GM18858 (cell line): ENCODE results near the gene ADAMTS13.
"Not testable (repeated sequence)": the region's sequence is repeated elsewhere in the genome, so short reads cannot be mapped to it uniquely, and the experiment has no call there.

Source experiments
- ATAC-seq: cut with Tn5 transposase; IDR thresholded peaks from one replicate; pipeline ENCODE4 v1.9.1; 2021; ENCODE audit not compliant: unreplicated experiment

Gene ADAMTS13

DNA sequence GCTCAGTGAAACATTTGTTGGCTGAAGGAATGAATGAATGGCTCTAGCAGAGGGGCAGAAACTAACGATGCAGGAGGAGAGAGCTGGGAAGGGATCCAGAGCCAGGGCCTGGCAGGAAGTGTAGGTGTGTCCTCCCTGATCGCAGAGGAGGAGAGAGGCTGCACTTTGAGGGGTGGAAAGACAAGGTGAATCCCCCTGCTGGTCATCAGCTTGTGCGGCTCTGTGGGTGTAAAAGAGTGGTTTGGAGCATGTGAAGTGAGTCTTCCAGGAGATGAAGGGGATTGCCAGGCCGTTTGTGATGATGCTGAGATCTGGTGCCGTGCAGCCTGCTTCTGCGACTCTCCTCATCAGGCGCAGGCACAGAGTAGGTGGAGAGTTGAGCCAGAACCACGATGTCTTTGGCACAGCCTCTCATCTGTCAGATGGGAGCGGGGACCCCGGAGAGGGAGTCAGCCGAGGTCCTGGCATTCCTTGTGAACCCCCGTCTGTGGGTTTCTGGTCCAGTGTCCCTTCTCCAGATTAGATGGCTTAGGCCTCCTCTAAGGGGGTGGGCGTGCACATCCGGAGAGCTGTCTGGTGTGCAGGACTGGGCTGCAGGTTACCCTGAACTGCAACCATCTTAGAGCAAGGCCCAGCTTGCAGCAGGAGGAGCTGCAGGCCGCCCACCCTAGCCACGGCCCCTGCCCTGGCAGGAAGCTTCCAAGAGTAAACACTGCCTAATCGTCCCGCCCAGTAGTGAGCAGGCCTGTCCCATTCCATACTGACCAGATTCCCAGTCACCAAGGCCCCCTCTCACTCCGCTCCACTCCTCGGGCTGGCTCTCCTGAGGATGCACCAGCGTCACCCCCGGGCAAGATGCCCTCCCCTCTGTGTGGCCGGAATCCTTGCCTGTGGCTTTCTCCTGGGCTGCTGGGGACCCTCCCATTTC, at the start of gene ADAMTS13:
Gene ADAMTS13 (plus strand): TSS at position 753 of the 928 bp plus-strand sequence. CDS start 77 bp downstream, at position 830.
- no peak for ATAC-seq

DNA sequence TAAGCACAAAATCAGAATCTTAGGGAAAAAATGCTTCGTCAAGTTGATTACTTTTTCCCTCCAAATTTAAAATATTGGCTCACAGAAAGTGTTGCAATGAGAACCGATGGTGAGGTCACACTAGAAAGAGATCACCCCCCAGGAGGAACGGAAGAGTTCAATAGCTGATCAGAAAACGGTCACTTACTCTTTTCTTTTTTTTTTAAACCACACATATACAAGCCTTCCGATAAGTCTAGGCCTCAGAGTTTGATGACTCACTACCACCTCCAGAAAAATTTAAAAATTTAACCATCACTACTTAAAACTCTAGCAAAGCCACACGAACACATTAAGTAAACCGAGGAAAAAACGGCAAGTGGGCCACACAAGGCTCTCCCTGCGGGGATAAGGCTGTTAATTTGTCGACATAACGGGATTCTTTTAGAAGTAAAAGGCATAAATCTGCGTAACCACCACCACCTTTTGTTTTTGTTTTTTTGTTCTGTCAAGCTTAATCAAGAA, 47.5 kb upstream of the ADAMTS13 start:
- no peak for ATAC-seq

GRCh38 chr9:133375116-133375723, 46.9 kb upstream of the ADAMTS13 start:
- ATAC-seq: peak; percentile 9

DNA sequence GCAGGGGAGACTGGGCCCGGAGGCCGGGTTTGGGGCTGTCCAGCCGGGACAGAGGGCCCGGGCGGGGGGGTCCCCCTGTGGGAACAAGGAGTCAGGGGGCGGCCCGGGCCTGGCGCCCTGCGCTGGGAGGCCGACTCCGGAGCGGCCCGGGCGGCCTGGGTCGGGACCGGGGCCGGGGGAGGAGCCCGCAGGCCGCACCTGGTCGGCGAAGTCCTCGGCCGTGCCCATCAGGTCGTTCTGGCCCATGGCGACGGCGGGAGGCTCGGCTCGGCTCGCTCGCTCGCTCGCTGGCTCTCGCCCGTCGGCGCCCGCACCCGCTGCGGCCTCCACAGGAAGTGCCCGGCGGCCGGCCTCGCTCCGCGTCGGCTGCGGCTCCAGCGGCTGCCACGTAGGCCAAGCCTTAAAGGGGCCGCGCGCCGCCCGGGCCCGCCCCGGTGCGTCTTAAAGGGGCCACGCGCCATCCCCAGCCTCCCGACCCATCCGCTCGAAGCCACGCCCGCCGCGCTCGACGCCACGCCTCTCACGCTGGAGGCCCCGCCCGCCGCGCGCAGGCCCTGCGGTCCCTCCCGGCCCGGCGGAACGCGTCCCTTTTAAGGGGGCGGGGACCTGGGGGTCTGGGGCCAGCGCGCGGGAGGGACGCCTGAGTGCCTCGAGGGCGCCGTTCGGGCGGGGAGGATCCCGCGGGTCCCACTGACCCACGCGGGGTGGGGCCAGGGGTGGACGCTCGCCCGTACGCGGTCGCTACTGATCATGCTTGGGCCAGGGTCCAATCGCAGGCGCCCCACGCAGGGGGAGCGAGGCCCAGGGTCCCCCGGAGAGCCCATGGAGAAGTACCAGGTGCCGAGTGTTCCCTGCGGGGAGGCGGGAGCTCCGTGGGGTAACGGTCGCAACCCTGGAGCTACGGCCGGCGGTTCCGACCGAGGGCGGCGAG, 46.2 kb upstream of the ADAMTS13 start, which contains the start of the genes STKLD1 and SURF4:
Gene STKLD1 (plus strand): TSS at position 643 of the 931 bp plus-strand sequence. CDS start 108 bp downstream, at position 751.
Gene SURF4 (minus strand): TSS at position 337 of the 931 bp plus-strand sequence. CDS start 91 bp downstream, at position 246.
- peak; percentile 74 for ATAC-seq

DNA sequence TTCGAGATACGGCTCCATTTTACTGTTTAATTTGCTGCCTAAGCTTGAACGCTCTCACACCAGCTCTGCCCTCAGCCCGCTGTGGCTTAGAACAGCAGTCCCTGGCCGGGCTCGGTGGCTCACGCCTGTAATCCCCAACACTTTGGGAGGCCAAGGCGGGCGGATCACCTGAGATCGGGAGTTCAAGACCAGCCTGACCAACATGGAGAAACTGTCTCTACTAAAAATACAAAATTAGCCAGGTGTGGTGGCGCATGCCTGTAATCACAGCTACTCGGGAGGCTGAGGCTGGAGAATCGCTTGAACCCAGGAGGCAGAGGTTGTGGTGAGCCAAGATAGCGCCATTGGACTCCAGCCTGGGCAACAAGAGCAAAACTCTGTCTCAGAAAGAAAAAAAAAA, 44.9 kb upstream of the ADAMTS13 start:
- ATAC-seq: not testable (repeated sequence)

DNA sequence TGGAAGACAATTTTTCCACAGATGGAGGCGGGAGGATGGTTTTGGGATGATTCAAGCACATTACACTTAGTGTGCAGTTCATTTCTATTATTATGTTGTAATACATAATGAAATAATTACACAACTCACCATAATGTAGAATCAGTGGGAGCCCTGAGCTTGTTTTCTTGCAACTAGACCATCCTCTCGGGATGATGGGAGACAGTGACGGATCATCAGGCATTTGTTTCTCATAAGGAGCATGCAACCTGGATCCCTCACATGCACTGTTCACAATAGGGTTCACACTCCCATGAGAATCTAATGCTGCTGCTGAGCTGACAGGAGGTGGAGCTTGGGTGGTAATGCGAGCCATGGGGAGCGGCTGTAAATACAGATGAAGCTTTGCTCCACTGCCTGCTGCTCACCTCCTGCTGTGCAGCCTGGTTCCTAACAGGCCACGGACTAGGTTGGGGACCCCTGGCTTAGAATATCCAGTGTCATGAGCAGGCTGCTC, 44.4 kb upstream of the ADAMTS13 start:
- no peak for ATAC-seq

- no peak for ATAC-seq
These were observed 43.7 kb upstream of the ADAMTS13 start for GRCh38 chr9:133378408-133378962.

GRCh38 chr9:133379153-133380086, 42.7 kb upstream of the ADAMTS13 start:
- no peak for ATAC-seq

DNA sequence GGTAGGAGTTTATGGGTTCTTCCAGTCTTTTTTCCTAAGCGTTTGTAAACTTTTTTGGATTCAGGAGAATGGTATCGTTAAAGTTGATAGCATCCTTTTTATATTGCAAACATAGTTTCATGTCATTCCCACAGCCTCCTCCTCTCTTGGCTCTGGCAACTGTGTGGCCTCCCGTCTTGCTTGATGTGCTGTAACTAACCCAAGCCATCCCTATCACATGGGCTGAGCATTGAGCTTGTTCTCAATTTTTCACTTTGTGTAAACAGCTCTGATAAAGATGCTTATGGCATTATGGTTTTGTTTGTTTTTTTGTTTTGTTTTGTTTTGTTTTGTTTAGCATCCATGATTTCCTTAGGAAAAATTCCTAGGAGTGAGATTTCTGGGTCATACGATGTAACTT, 41.4 kb upstream of the ADAMTS13 start:
- no peak for ATAC-seq

GRCh38 chr9:133382507-133383141, 39.5 kb upstream of the ADAMTS13 start:
- ATAC-seq: no peak

DNA sequence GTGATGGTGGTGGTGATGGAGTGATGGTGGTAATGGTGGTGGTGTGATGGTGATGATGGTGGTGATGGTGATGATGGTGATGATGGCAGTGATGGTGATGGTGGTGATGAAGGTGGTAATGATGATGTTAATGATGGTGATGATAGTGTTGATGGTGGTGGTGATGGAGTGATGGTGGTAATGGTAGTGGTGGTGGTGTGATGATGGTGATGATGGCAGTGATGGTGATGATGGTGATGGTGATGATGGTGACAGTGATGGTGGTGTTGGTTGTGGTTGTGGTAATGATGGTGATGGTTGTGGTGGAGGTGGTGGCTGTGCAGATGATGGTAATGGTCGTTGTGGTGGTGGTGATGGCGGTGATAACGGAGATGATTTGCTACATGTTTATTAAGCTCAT, 38.7 kb upstream of the ADAMTS13 start:
- no peak for ATAC-seq

GRCh38 chr9:133384736-133385321, 37.3 kb upstream of the ADAMTS13 start:
- no peak for ATAC-seq

- ATAC-seq: no peak
These were observed 36.7 kb upstream of the ADAMTS13 start for GRCh38 chr9:133385452-133385851.

- ATAC-seq: no peak
These were observed 35.8 kb upstream of the ADAMTS13 start for GRCh38 chr9:133386338-133386737.

DNA sequence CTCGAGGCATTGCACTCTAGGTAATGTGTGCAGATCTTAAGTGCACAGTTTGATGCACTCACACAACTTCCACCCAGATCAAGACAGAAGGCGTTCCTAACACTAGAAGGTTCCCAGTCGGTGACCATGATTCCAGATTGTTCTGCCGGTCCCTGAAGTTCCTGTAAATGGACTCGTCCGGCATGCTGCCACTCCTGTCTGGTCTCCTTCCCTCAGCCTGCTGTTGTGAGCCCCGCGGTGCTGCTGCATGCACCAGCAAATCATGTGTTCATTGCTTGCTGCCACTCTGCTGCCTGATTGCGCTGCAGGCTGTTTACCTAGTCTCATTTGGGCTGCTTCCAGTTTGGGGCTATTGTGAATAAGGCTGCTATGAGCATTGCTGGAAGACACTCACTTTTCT, 34.5 kb upstream of the ADAMTS13 start:
- ATAC-seq: no peak

- ATAC-seq: no peak
These were observed 33.1 kb upstream of the ADAMTS13 start for GRCh38 chr9:133389025-133389557.

DNA sequence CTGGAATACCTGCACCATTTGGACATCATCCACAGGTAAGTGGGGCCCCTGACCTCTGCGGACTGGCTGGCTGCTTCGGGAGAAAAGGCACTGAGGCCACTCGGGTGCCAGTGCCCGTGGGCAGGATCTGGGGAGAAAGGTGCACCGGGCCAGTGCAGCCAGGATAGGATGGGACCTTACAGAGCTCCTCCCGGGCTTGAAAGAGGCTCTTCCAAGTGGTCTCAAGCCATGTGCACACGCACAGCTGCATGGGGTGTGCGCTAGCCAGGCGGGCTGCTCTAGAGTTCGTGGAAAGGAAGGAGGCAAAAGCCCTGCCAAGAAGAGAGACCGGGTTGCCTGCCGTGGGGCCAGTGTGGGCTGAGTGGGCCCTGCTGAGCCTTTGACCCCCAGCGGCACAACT, 32.6 kb upstream of the ADAMTS13 start:
- no peak for ATAC-seq

GRCh38 chr9:133390713-133391112, 31.5 kb upstream of the ADAMTS13 start:
- ATAC-seq: no peak
